IMR-90 (cell line): ENCODE data around the gene SPTSSB. TPM values are rescaled to one million over a fixed set of nuclear protein-coding genes. Genes with fewer than 3 reads are reported as not detected.

ENCODE experiments used
- ATAC-seq: fragments of 200-7000 bp; cut with Tn5 transposase; 2 replicates; pipeline ENCODE4 v1.9.1; 2020; ENCODE audit warnings: low read depth, mild to moderate bottlenecking, moderate library complexity
- BruUV-seq: library from RNA; stranded (reverse); fragments of 400-500 nt; replicated peaks from 2 replicates; lab custom pipeline; 2021; lab: Mats Ljungman, UMichigan
- CTCF ChIA-PET: fragments of 300-600 bp; formaldehyde crosslinking; extraction: SDS; loops from one replicate; lab custom pipeline; 2021; ENCODE audit warnings: antibody characterized with exemption; lab: Yijun Ruan, JAX
- POLR2A ChIA-PET: fragments of 300-600 bp; sonication (Branson Sonifier 250); formaldehyde crosslinking; loops from one replicate; lab custom pipeline; 2022; ENCODE audit warnings: antibody characterized with exemption; ENCODE audit not compliant: unreplicated experiment; lab: Charles Lee
- DNase-seq: peaks from one replicate; pipeline ENCODE4 v3.0.0; 2013
- H2AFZ ChIP-seq: replicated peaks from 2 replicates; pipeline ENCODE3; 2013; ENCODE audit warnings: low read length, mild to moderate bottlenecking; ENCODE audit not compliant: poor library complexity
- H2AK5ac ChIP-seq: 2 replicates; pipeline ENCODE4 v1.6.1; 2013; ENCODE audit warnings: low read depth, low read length, inconsistent platforms
- H2AK9ac ChIP-seq: replicated peaks from 2 replicates; pipeline ENCODE3; 2013; ENCODE audit warnings: mild to moderate bottlenecking, low read depth, low read length, moderate library complexity; ENCODE audit not compliant: poor library complexity
- H2BK120ac ChIP-seq: 2 replicates; pipeline ENCODE4 v1.6.1; 2013; ENCODE audit warnings: low read depth, low read length, inconsistent platforms
- H2BK15ac ChIP-seq: 3 replicates; pipeline ENCODE4 v1.6.1; 2013; ENCODE audit warnings: low read depth, low read length, inconsistent platforms
- H2BK20ac ChIP-seq: 2 replicates; pipeline ENCODE4 v1.6.1; 2013; ENCODE audit warnings: low read depth, mild to moderate bottlenecking, inconsistent platforms, low read length, moderate library complexity
- H2BK5ac ChIP-seq: 2 replicates; pipeline ENCODE4 v1.6.1; 2013; ENCODE audit warnings: mild to moderate bottlenecking, low read depth, low read length, inconsistent platforms; ENCODE audit not compliant: poor library complexity, severe bottlenecking
- H3K14ac ChIP-seq: replicated peaks from 2 replicates; pipeline ENCODE4 v1.6.1; 2013; ENCODE audit warnings: low read depth, low read length, inconsistent platforms
- H3K18ac ChIP-seq: 2 replicates; pipeline ENCODE4 v1.6.1; 2013; ENCODE audit warnings: low read depth, low read length, control low read depth
- H3K23ac ChIP-seq: 2 replicates; pipeline ENCODE4 v1.6.1; 2013; ENCODE audit warnings: low read depth, low read length, inconsistent platforms
- H3K27ac ChIP-seq: 2 replicates; pipeline ENCODE4 v1.5.1; 2013; ENCODE audit warnings: mild to moderate bottlenecking, control low read depth, low read length; ENCODE audit not compliant: insufficient read depth
- H3K27me3 ChIP-seq: 2 replicates; pipeline ENCODE4 v1.6.1; 2013; ENCODE audit warnings: low read length; ENCODE audit not compliant: control insufficient read depth, insufficient read depth
- H3K36me3 ChIP-seq: 2 replicates; pipeline ENCODE4 v1.6.1; 2013; ENCODE audit warnings: low read length, mixed read lengths; ENCODE audit not compliant: control insufficient read depth, insufficient read depth
- H3K4ac ChIP-seq: 2 replicates; pipeline ENCODE4 v1.6.1; 2013; ENCODE audit warnings: low read depth, low read length, inconsistent platforms
- H3K4me1 ChIP-seq: 2 replicates; pipeline ENCODE4 v1.6.1; 2013; ENCODE audit warnings: low read length, mixed read lengths; ENCODE audit not compliant: control insufficient read depth, insufficient read depth
- H3K4me2 ChIP-seq: 2 replicates; pipeline ENCODE4 v1.6.1; 2013; ENCODE audit warnings: low read depth, mild to moderate bottlenecking, control low read depth, low read length, moderate library complexity
- H3K4me3 ChIP-seq: 2 replicates; pipeline ENCODE4 v1.5.1; 2013; ENCODE audit warnings: low read depth, mild to moderate bottlenecking, control low read depth, low read length, moderate library complexity; ENCODE audit not compliant: insufficient read depth
- H3K56ac ChIP-seq: 2 replicates; pipeline ENCODE4 v1.6.1; 2013; ENCODE audit warnings: low read length, inconsistent platforms; ENCODE audit not compliant: insufficient read depth; ENCODE audit errors: extremely low read depth
- H3K79me1 ChIP-seq, 2 experiments: 2 replicates each; pipeline ENCODE4 v1.6.1; 2013; ENCODE audit warnings: low read length in 2 of 2, inconsistent platforms in 1 of 2, low read depth in 1 of 2
- H3K9ac ChIP-seq: 2 replicates; pipeline ENCODE4 v1.6.1; 2013; ENCODE audit warnings: low read depth, low read length, control low read depth
- H3K9me1 ChIP-seq: 2 replicates; pipeline ENCODE4 v1.6.1; 2013; ENCODE audit warnings: low read length, inconsistent platforms; ENCODE audit not compliant: insufficient read depth
- H3K9me3 ChIP-seq: 2 replicates; pipeline ENCODE4 v1.6.1; 2013; ENCODE audit warnings: low read length; ENCODE audit not compliant: control insufficient read depth, insufficient read depth
- H4K20me1 ChIP-seq: 2 replicates; pipeline ENCODE4 v1.6.1; 2013; ENCODE audit warnings: low read length, inconsistent platforms; ENCODE audit not compliant: insufficient read depth
- H4K5ac ChIP-seq: 2 replicates; pipeline ENCODE4 v1.6.1; 2013; ENCODE audit warnings: mild to moderate bottlenecking, low read depth, low read length, control low read depth
- H4K8ac ChIP-seq, 2 experiments: 2 replicates each; pipeline ENCODE4 v1.6.1; 2013; ENCODE audit warnings: low read depth in 2 of 2, low read length in 2 of 2, control low read depth in 1 of 2, inconsistent platforms in 1 of 2
- H4K91ac ChIP-seq: 2 replicates; pipeline ENCODE4 v1.6.1; 2013; ENCODE audit warnings: low read depth, low read length, inconsistent platforms; ENCODE audit not compliant: insufficient read depth
- BHLHE40 ChIP-seq: fragments of 150-350 bp; IDR thresholded peaks from 2 replicates; pipeline ENCODE4 v1.6.1; 2016; ENCODE audit warnings: mild to moderate bottlenecking, low read depth, low read length
- MAFK ChIP-seq: IDR thresholded peaks from 2 replicates; pipeline ENCODE4 v1.6.1; 2012; ENCODE audit warnings: low read depth, low read length, improper control_type of control experiment
- MXI1 ChIP-seq: IDR thresholded peaks from 2 replicates; pipeline ENCODE4 v1.6.1; 2012; ENCODE audit warnings: low read depth, mild to moderate bottlenecking, low read length, moderate library complexity, borderline replicate concordance
- NFE2L2 ChIP-seq: fragments of 150-350 bp; IDR thresholded peaks from 2 replicates; pipeline ENCODE4 v1.6.1; 2016; ENCODE audit warnings: low read depth, mild to moderate bottlenecking, low read length
- RFX5 ChIP-seq: IDR thresholded peaks from 2 replicates; pipeline ENCODE4 v1.8.0; 2012; ENCODE audit warnings: low read depth, mild to moderate bottlenecking, low read length, moderate library complexity
- WGBS, 2 experiments: methylation state at CpG; one replicate each; pipeline versions ENCODE4 v1.1.5 to v1.1.7; 2013; ENCODE audit warnings: missing lambda C conversion rate in 2 of 2; ENCODE audit not compliant: insufficient read length in 1 of 2; ENCODE audit errors: extremely low coverage in 2 of 2; 5-methylcytosine and 5-hydroxymethylcytosine counted together
- dilution Hi-C: fragments of 300-500 bp; cut with HindIII; formaldehyde crosslinking; loops from one replicate; pipeline ENCODE4 v1.14.3; 2018; ENCODE audit warnings: low sequenced_read_pairs; ENCODE audit not compliant: unreplicated experiment
- in situ Hi-C: fragments of 300-500 bp; cut with MboI; formaldehyde crosslinking; loops from 3 replicates; pipeline ENCODE4 v1.14.3; 2019; ENCODE audit warnings: low sequenced_read_pairs, inconsistent platforms, mixed read lengths
- intact Hi-C: fragments of 100-400 bp; cut with micrococcal nuclease; formaldehyde crosslinking; loops from 2 replicates; pipeline ENCODE4 v1.10.0; 2022
- polyA plus RNA-seq, 3 experiments: library from polyadenylated mRNA; depleted of rRNA; stranded (reverse); fragments of >200 nt; gene quantifications; 2 replicates each; pipeline ENCODE4 v1.2.3, GENCODE V29; 2012; ENCODE audit warnings: low replicate concordance in 1 of 3
- total RNA-seq: library from RNA; depleted of rRNA; stranded (reverse); fragments of >200 nt; gene quantifications from 2 replicates; pipeline ENCODE4 v1.2.3, GENCODE V29; 2012

SPTSSB gene
- total and polyA plus RNA-seq, 2 of the 4 experiments (the other 2 are of a cell fraction) = not detected

DNA sequence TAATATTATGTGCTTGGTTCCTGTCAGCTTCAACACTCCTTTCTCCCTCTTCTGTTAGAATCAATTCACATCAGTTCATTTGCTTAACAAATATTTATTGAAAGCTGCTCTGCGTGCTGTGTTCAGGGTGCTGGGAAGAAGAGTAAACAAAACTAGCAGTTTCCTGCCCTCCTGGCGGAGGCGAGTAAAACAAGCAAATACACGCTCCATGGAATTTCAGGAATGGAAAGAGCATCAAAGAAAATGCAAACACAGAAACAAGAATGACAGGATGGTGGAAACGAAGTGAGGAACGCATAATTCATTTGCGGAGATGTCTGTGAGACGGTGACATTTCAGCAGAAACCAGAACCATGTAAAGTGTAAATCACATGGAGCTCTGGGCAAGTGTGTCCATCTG lies 49.4 kb upstream of the SPTSSB start:
- H3K36me3 ChIP-seq = no peaks in the 10 kb centered on the region
- CTCF ChIA-PET = interaction anchor here (0.6 to 2.8 kb wide), 4 partner anchors 13 to 146 kb away, joined by 3 to 16 read pairs (median 4); no protein-coding TSS in a partner anchor
- in situ Hi-C loops = loop anchor here (25.0 kb wide), 2 partner anchors 483 to 708 kb away; no protein-coding TSS in a partner anchor

More for the DNA sequence above, 49.4 kb upstream of the SPTSSB start:
- TF ChIP-seq MXI1 = no peak
- no peak for TF ChIP-seq NFE2L2
- TF ChIP-seq RFX5 = no peak
- 0 out of 2 replicates have a peak, but pooled peaks have one; percentile 14 for TF ChIP-seq BHLHE40
- no peak for TF ChIP-seq MAFK
- POLR2A ChIA-PET = no interaction called here
- 13% methylated on average over 4 of the region's 8 CpGs; no CpG with 5 or more reads in 1 of the 2 experiments for WGBS, 2 experiments
- Histone ChIP-seq H3K56ac (0 out of 2 replicates have a peak overlapping the region, but pooled peaks have one; percentile 64), H3K18ac (no peak overlapping the region), H4K91ac (peak overlapping the region; percentile 72; the same call in 1 of the 2 replicates), H2BK20ac (0 out of 2 replicates have a peak overlapping the region, but pooled peaks have one; percentile 16), H3K23ac (no peak overlapping the region), H2AFZ (peak overlapping the region; percentile 57), H4K8ac (peak overlapping the region in 1 of 2 experiments; percentile 36; a peak in 1 of 4 replicates), H3K9ac (no peak overlapping the region), H4K20me1 (no peaks in the 10 kb centered on the region), H3K4ac (peak overlapping the region; percentile 61; the same call in 1 of the 2 replicates), H4K5ac (no peak overlapping the region), H3K9me3 (no peaks in the 10 kb centered on the region), H3K4me3 (no peak overlapping the region), H2BK15ac (no peak overlapping the region), H3K14ac (no peak overlapping the region), H3K4me1 (peaks cover 12% of the 10 kb centered on the region), H3K9me1 (peaks cover 5% of the 10 kb centered on the region; the same call in 1 of the 2 replicates), H2AK5ac (no peak overlapping the region), H2AK9ac (no peak overlapping the region), H3K27ac (no peak overlapping the region), H3K79me1 (no peaks in the 10 kb centered on the region), H2BK5ac (no peak overlapping the region), H3K27me3 (no peaks in the 10 kb centered on the region), H3K4me2 (peak overlapping the region; percentile 42), H2BK120ac (peak overlapping the region; percentile 90)
- no TSS peak for BruUV-seq
- dilution Hi-C loops = no loop called here
- ATAC-seq (peak; percentile 64), DNase-seq (peak; percentile 34)
- intact Hi-C loops = loop anchor here (2.0 to 5.0 kb wide), 4 partner anchors 478 to 733 kb away; no protein-coding TSS in a partner anchor
